Measurements from ENCODE around the gene SPRED2.

SPRED2 gene

GRCh38 chr2:65273344-65273743 is 159.1 kb downstream of the SPRED2 start:
- no peak overlapping the region for H3K4me3 ChIP-seq (ENCODE audit: low read depth, low read length)
- H3K27ac ChIP-seq, result no peak overlapping the region
- no peak overlapping the region for H3K4me2 ChIP-seq (ENCODE audit: low read length)
- H3K27me3 ChIP-seq (ENCODE audit: control insufficient read depth, insufficient read depth, low read length), result no peaks in the 10 kb centered on the region
- no peaks in the 10 kb centered on the region for H3K9me3 ChIP-seq (ENCODE audit: control insufficient read depth, low read length)
- H3K36me3 ChIP-seq (ENCODE audit: control insufficient read depth, insufficient read depth, low read length), result no peaks in the 10 kb centered on the region
- no peaks in the 10 kb centered on the region for H3K79me2 ChIP-seq
- H3K4me1 ChIP-seq, result no peaks in the 10 kb centered on the region
- H3K9ac ChIP-seq, result no peak overlapping the region
- H2AFZ ChIP-seq, result no peak overlapping the region
- no peak for TF ChIP-seq CTCF (IDR thresholded peaks at IDR 0.05)

- no peak overlapping the region for H3K27ac ChIP-seq
- no peak for TF ChIP-seq CTCF (IDR thresholded peaks at IDR 0.05)
- no peak overlapping the region for H3K4me2 ChIP-seq (ENCODE audit: low read length)
- H3K4me3 ChIP-seq (ENCODE audit: low read depth, low read length), result no peak overlapping the region
- H3K9ac ChIP-seq, result no peak overlapping the region
- H3K9me3 ChIP-seq (ENCODE audit: control insufficient read depth, low read length), result no peaks in the 10 kb centered on the region
- H3K36me3 ChIP-seq (ENCODE audit: control insufficient read depth, insufficient read depth, low read length), result no peaks in the 10 kb centered on the region
- H2AFZ ChIP-seq, result no peak overlapping the region
- H3K4me1 ChIP-seq, result peaks cover 10% of the 10 kb centered on the region
- H3K79me2 ChIP-seq, result no peaks in the 10 kb centered on the region
- H3K27me3 ChIP-seq (ENCODE audit: control insufficient read depth, insufficient read depth, low read length), result no peaks in the 10 kb centered on the region
Observed at GRCh38 chr2:65268957-65269356, 163.4 kb downstream of the SPRED2 start.

- no peak overlapping the region for H3K9ac ChIP-seq
- H2AFZ ChIP-seq, result no peak overlapping the region
- no peak overlapping the region for H3K27ac ChIP-seq
- H3K36me3 ChIP-seq (ENCODE audit: control insufficient read depth, insufficient read depth, low read length), result no peaks in the 10 kb centered on the region
- H3K4me2 ChIP-seq (ENCODE audit: low read length), result no peak overlapping the region
- no peaks in the 10 kb centered on the region for H3K9me3 ChIP-seq (ENCODE audit: control insufficient read depth, low read length)
- peaks cover 10% of the 10 kb centered on the region for H3K4me1 ChIP-seq
- H3K4me3 ChIP-seq (ENCODE audit: low read depth, low read length), result no peak overlapping the region
- H3K79me2 ChIP-seq, result no peaks in the 10 kb centered on the region
- H3K27me3 ChIP-seq (ENCODE audit: control insufficient read depth, insufficient read depth, low read length), result no peaks in the 10 kb centered on the region
- TF ChIP-seq CTCF (IDR thresholded peaks at IDR 0.05), result no peak
Observed at GRCh38 chr2:65267008-65267407, 165.4 kb downstream of the SPRED2 start.

- Histone ChIP-seq H3K27me3 (ENCODE audit: control insufficient read depth, insufficient read depth, low read length) (no peaks in the 10 kb centered on the region), H3K79me2 (no peaks in the 10 kb centered on the region), H3K36me3 (ENCODE audit: control insufficient read depth, insufficient read depth, low read length) (no peaks in the 10 kb centered on the region)
Observed at GRCh38 chr2:65265671-65266045, 166.7 kb downstream of the SPRED2 start.

More at GRCh38 chr2:65265671-65266045, 166.7 kb downstream of the SPRED2 start:
- no peak overlapping the region for H3K4me2 ChIP-seq (ENCODE audit: low read length)
- TF ChIP-seq CTCF (IDR thresholded peaks at IDR 0.05), result no peak
- H2AFZ ChIP-seq, result no peak overlapping the region
- H3K9ac ChIP-seq, result no peak overlapping the region
- no peak overlapping the region for H3K27ac ChIP-seq
- no peaks in the 10 kb centered on the region for H3K9me3 ChIP-seq (ENCODE audit: control insufficient read depth, low read length)
- H3K4me1 ChIP-seq, result peaks cover 10% of the 10 kb centered on the region
- H3K4me3 ChIP-seq (ENCODE audit: low read depth, low read length), result no peak overlapping the region

Measured in parathyroid adenoma (tissue), 2 donors.